GM12878 (cell line): ENCODE measurements around the gene BTG4. TPM values are rescaled to one million over a fixed set of nuclear protein-coding genes. Genes with fewer than 3 reads are reported as not detected.
A peak's percentile ranks its signal among the peaks of the same experiment; 100 is the strongest.

Experiments
- CBX3 ChIP-seq: fragments of 200-600 bp; sonication (generic); IDR thresholded peaks from 2 replicates; pipeline ENCODE4 v1.6.1; 2016; ENCODE audit warnings: low read depth, borderline replicate concordance
- CREM ChIP-seq: IDR thresholded peaks from 2 replicates; pipeline ENCODE4 v1.6.1; 2014; ENCODE audit warnings: antibody characterized with exemption, low read depth
- GABPA ChIP-seq: IDR thresholded peaks from 2 replicates; pipeline ENCODE4 v1.6.1; 2014; ENCODE audit warnings: antibody characterized with exemption, low read depth, mild to moderate bottlenecking, inconsistent platforms
- NFIC ChIP-seq: IDR thresholded peaks from 2 replicates; pipeline ENCODE4 v1.6.1; 2012; ENCODE audit warnings: low read depth, mild to moderate bottlenecking, inconsistent platforms, low read length, moderate library complexity
- NFYA ChIP-seq: IDR thresholded peaks from 2 replicates; pipeline ENCODE4 v1.6.1; 2011; ENCODE audit warnings: low read depth, mild to moderate bottlenecking, low read length, improper control_type of control experiment, borderline replicate concordance
- NR2C1 ChIP-seq: fragments of 450-650 bp; IDR thresholded peaks from 2 replicates; pipeline ENCODE4 v1.6.1; 2017; ENCODE audit warnings: antibody characterized with exemption, mild to moderate bottlenecking, moderate library complexity
- POU2F2 ChIP-seq: IDR thresholded peaks from 3 replicates; pipeline ENCODE4 v1.6.1; 2011; ENCODE audit warnings: low read depth, mild to moderate bottlenecking, low read length, borderline replicate concordance
- YBX1 ChIP-seq: fragments of 450-650 bp; IDR thresholded peaks from 2 replicates; pipeline ENCODE4 v1.6.1; 2016; ENCODE audit warnings: antibody characterized with exemption
- ZBED1 ChIP-seq: IDR thresholded peaks from 2 replicates; pipeline ENCODE4 v1.6.1; 2016; ENCODE audit warnings: borderline replicate concordance
- ZNF207 ChIP-seq: fragments of 450-650 bp; IDR thresholded peaks from 2 replicates; pipeline ENCODE4 v1.6.1; 2014; ENCODE audit warnings: antibody characterized with exemption, mild to moderate bottlenecking, borderline replicate concordance
- ZSCAN29 ChIP-seq: fragments of 450-650 bp; IDR thresholded peaks from 2 replicates; pipeline ENCODE4 v1.6.1; 2017; ENCODE audit warnings: mild to moderate bottlenecking, moderate library complexity
- polyA plus RNA-seq, 11 experiments: library from polyadenylated mRNA; depleted of rRNA in 4 of 11; unstranded in 6 of 11; stranded (reverse) in 5 of 11; fragments of >200 nt; fragmentation: Nextera tagmentation in 4 of 11; fragmentation: Illumina TruSeq in 1 of 11; extraction: Ambion mirVana in 4 of 11; extraction: Trizol in 1 of 11; gene quantifications; 1 replicate in 1 of 11; 2 replicates in 10 of 11; pipeline versions ENCODE4 v1.2.1 to v1.2.3, GENCODE V29; 2011 to 2016; ENCODE audit warnings: inconsistent platforms in 2 of 11, missing spikeins in 2 of 11, low read depth in 1 of 11
- total RNA-seq, 4 experiments: library from RNA; depleted of rRNA in 3 of 4; stranded (reverse); fragments of >200 nt in 3 of 4; fragmentation: Illumina TruSeq in 1 of 4; extraction: Trizol in 1 of 4; gene quantifications; 2 replicates each; pipeline versions ENCODE4 v1.2.1 to v1.2.3, GENCODE V29; 2013 to 2021
- TF ChIP-seq, protein P1 (sequence below): IDR thresholded peaks from 2 replicates; pipeline ENCODE4 v1.6.1; 2012; ENCODE audit warnings: improper control_type of control experiment, low read depth, low read length; ENCODE audit not compliant: insufficient replicate concordance
- TF ChIP-seq, protein P2 (sequence below): fragments of 150-350 bp; IDR thresholded peaks from 2 replicates; pipeline ENCODE4 v1.6.1; 2014; ENCODE audit warnings: mild to moderate bottlenecking, low read depth, low read length
- TF ChIP-seq, protein P3 (sequence below): fragments of 450-650 bp; IDR thresholded peaks from 2 replicates; pipeline ENCODE4 v1.6.1; 2017; ENCODE audit warnings: borderline replicate concordance
- TF ChIP-seq, protein P4 (sequence below): fragments of 450-650 bp; IDR thresholded peaks from 2 replicates; pipeline ENCODE4 v1.6.1; 2016; ENCODE audit warnings: mild to moderate bottlenecking
- TF ChIP-seq, protein P5 (sequence below): fragments of 450-650 bp; IDR thresholded peaks from 2 replicates; pipeline ENCODE4 v1.6.1; 2016; ENCODE audit warnings: mild to moderate bottlenecking, moderate library complexity, borderline replicate concordance

BTG4 gene
- total and polyA plus RNA-seq, 10 of the 15 experiments (the other 5 are each of a cell fraction or from before 2014, with no cell fraction given), result 0.14 TPM; not detected in 9

DNA sequence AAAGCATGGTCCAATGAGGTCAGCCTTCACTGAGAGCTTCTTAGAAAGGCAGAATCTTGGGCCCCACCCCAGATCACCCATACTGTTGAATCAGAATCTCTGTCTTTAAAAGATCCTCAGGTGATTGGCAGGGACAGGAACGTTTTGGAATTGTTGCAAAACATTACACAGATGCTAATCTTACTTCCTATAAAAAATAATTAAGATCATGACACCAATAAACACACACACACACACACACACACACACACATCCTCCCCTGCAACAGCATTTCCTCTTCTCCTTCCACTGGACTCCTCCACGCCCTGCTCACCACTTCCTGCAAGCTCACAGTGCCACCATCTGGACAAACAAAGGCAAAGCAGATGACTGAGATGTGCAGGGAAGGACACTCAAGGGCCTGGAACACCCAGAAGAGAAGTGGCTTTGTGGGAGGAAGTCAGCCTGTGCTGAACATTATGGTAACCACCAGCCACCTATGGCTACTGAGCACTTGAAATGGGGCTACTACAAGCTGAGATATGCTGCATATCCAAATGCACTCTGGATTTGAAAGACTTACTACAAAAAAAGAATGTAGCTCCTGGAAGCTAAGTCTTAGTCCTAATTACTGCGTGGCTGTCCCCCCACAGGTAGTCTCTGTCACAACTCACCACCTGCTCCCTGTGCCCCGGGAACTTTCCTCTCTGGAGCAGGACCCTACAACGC, 65.6 kb downstream of the BTG4 start (continued):
- TF ChIP-seq, protein P1, sequence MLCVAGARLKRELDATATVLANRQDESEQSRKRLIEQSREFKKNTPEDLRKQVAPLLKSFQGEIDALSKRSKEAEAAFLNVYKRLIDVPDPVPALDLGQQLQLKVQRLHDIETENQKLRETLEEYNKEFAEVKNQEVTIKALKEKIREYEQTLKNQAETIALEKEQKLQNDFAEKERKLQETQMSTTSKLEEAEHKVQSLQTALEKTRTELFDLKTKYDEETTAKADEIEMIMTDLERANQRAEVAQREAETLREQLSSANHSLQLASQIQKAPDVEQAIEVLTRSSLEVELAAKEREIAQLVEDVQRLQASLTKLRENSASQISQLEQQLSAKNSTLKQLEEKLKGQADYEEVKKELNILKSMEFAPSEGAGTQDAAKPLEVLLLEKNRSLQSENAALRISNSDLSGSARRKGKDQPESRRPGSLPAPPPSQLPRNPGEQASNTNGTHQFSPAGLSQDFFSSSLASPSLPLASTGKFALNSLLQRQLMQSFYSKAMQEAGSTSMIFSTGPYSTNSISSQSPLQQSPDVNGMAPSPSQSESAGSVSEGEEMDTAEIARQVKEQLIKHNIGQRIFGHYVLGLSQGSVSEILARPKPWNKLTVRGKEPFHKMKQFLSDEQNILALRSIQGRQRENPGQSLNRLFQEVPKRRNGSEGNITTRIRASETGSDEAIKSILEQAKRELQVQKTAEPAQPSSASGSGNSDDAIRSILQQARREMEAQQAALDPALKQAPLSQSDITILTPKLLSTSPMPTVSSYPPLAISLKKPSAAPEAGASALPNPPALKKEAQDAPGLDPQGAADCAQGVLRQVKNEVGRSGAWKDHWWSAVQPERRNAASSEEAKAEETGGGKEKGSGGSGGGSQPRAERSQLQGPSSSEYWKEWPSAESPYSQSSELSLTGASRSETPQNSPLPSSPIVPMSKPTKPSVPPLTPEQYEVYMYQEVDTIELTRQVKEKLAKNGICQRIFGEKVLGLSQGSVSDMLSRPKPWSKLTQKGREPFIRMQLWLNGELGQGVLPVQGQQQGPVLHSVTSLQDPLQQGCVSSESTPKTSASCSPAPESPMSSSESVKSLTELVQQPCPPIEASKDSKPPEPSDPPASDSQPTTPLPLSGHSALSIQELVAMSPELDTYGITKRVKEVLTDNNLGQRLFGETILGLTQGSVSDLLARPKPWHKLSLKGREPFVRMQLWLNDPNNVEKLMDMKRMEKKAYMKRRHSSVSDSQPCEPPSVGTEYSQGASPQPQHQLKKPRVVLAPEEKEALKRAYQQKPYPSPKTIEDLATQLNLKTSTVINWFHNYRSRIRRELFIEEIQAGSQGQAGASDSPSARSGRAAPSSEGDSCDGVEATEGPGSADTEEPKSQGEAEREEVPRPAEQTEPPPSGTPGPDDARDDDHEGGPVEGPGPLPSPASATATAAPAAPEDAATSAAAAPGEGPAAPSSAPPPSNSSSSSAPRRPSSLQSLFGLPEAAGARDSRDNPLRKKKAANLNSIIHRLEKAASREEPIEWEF, result no peak
- TF ChIP-seq CREM (peak; percentile 33; the same call in 1 of the 2 replicates), NFIC (no peak), GABPA (peak; percentile 56; the same call in 1 of the 2 replicates), ZSCAN29 (no peak), NFYA (no peak), POU2F2 (peak; percentile 69; the same call in 1 of the 3 replicates), YBX1 (no peak), ZBED1 (no peak), CBX3 (no peak), ZNF207 (0 out of 2 replicates have a peak, but pooled peaks have one; percentile 37), NR2C1 (no peak)
- TF ChIP-seq, protein P2, sequence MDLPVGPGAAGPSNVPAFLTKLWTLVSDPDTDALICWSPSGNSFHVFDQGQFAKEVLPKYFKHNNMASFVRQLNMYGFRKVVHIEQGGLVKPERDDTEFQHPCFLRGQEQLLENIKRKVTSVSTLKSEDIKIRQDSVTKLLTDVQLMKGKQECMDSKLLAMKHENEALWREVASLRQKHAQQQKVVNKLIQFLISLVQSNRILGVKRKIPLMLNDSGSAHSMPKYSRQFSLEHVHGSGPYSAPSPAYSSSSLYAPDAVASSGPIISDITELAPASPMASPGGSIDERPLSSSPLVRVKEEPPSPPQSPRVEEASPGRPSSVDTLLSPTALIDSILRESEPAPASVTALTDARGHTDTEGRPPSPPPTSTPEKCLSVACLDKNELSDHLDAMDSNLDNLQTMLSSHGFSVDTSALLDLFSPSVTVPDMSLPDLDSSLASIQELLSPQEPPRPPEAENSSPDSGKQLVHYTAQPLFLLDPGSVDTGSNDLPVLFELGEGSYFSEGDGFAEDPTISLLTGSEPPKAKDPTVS, result no peak
- TF ChIP-seq, protein P3, sequence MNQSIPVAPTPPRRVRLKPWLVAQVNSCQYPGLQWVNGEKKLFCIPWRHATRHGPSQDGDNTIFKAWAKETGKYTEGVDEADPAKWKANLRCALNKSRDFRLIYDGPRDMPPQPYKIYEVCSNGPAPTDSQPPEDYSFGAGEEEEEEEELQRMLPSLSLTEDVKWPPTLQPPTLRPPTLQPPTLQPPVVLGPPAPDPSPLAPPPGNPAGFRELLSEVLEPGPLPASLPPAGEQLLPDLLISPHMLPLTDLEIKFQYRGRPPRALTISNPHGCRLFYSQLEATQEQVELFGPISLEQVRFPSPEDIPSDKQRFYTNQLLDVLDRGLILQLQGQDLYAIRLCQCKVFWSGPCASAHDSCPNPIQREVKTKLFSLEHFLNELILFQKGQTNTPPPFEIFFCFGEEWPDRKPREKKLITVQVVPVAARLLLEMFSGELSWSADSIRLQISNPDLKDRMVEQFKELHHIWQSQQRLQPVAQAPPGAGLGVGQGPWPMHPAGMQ, result no peak
- TF ChIP-seq, protein P4, sequence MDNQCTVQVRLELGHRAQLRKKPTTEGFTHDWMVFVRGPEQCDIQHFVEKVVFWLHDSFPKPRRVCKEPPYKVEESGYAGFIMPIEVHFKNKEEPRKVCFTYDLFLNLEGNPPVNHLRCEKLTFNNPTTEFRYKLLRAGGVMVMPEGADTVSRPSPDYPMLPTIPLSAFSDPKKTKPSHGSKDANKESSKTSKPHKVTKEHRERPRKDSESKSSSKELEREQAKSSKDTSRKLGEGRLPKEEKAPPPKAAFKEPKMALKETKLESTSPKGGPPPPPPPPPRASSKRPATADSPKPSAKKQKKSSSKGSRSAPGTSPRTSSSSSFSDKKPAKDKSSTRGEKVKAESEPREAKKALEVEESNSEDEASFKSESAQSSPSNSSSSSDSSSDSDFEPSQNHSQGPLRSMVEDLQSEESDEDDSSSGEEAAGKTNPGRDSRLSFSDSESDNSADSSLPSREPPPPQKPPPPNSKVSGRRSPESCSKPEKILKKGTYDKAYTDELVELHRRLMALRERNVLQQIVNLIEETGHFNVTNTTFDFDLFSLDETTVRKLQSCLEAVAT, result peak; percentile 83
- TF ChIP-seq, protein P5, sequence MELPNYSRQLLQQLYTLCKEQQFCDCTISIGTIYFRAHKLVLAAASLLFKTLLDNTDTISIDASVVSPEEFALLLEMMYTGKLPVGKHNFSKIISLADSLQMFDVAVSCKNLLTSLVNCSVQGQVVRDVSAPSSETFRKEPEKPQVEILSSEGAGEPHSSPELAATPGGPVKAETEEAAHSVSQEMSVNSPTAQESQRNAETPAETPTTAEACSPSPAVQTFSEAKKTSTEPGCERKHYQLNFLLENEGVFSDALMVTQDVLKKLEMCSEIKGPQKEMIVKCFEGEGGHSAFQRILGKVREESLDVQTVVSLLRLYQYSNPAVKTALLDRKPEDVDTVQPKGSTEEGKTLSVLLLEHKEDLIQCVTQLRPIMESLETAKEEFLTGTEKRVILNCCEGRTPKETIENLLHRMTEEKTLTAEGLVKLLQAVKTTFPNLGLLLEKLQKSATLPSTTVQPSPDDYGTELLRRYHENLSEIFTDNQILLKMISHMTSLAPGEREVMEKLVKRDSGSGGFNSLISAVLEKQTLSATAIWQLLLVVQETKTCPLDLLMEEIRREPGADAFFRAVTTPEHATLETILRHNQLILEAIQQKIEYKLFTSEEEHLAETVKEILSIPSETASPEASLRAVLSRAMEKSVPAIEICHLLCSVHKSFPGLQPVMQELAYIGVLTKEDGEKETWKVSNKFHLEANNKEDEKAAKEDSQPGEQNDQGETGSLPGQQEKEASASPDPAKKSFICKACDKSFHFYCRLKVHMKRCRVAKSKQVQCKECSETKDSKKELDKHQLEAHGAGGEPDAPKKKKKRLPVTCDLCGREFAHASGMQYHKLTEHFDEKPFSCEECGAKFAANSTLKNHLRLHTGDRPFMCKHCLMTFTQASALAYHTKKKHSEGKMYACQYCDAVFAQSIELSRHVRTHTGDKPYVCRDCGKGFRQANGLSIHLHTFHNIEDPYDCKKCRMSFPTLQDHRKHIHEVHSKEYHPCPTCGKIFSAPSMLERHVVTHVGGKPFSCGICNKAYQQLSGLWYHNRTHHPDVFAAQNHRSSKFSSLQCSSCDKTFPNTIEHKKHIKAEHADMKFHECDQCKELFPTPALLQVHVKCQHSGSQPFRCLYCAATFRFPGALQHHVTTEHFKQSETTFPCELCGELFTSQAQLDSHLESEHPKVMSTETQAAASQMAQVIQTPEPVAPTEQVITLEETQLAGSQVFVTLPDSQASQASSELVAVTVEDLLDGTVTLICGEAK, result no peak
